A549 (cell line): ENCODE results near the gene GSS.

Experiments
- CBX8 ChIP-seq: fragments of 200-600 bp; sonication (generic); IDR thresholded peaks from 2 replicates; pipeline ENCODE4 v1.6.1; 2016
- CEBPB ChIP-seq, 2 experiments: fragments of >200 bp in 1 of 2; sonication (Bioruptor Twin) in 1 of 2; formaldehyde crosslinking in 1 of 2; IDR thresholded peaks; 2 replicates each; pipeline ENCODE4 v1.6.1; 2012 to 2016
- JUN ChIP-seq, 2 experiments: fragments of >200 bp; sonication (Bioruptor Twin); formaldehyde crosslinking; IDR thresholded peaks; 2 replicates in 1 of 2; 3 replicates in 1 of 2; pipeline ENCODE4 v1.6.1; 2016 to 2017
- MAFK ChIP-seq: fragments of 450-650 bp; IDR thresholded peaks from 2 replicates; pipeline ENCODE4 v1.6.1; 2014; ENCODE audit not compliant: partially characterized antibody
- POLR2A ChIP-seq: IDR thresholded peaks from 2 replicates; pipeline ENCODE4 v1.6.1; 2012; ENCODE audit warnings: mild to moderate bottlenecking, low read length
- RFX5 ChIP-seq: fragments of 450-650 bp; IDR thresholded peaks from 2 replicates; pipeline ENCODE4 v1.7.1; 2014; ENCODE audit warnings: antibody characterized with exemption, mild to moderate bottlenecking, moderate library complexity
- TF ChIP-seq, protein P1 (sequence below): fragments of >200 bp; sonication (Bioruptor Twin); formaldehyde crosslinking; IDR thresholded peaks from 3 replicates; pipeline ENCODE4 v1.5.1; 2016
- TF ChIP-seq, protein P2 (sequence below): fragments of 150-350 bp; IDR thresholded peaks from 2 replicates; pipeline ENCODE4 v1.6.1; 2014; ENCODE audit warnings: low read depth, mild to moderate bottlenecking, low read length

DNA sequence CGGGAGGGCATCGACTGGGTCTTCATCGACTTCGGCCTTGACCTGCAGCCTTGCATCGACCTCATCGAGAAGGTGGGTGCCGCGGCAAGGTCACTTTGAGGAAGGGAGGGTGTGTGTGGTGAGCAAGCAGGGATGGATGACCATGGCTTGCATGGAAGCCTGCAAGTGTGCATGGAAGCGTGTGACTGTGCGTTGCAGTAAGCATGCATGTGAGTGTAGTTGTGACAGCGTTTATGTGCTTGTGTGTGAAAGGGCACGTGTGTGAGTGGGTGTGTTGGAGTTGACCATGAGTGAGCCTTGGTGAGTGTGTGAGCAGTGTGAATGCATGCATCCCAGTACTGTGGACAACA is 32.6 kb upstream of the GSS start:
- TF ChIP-seq POLR2A, result no peak
- TF ChIP-seq, protein P1, sequence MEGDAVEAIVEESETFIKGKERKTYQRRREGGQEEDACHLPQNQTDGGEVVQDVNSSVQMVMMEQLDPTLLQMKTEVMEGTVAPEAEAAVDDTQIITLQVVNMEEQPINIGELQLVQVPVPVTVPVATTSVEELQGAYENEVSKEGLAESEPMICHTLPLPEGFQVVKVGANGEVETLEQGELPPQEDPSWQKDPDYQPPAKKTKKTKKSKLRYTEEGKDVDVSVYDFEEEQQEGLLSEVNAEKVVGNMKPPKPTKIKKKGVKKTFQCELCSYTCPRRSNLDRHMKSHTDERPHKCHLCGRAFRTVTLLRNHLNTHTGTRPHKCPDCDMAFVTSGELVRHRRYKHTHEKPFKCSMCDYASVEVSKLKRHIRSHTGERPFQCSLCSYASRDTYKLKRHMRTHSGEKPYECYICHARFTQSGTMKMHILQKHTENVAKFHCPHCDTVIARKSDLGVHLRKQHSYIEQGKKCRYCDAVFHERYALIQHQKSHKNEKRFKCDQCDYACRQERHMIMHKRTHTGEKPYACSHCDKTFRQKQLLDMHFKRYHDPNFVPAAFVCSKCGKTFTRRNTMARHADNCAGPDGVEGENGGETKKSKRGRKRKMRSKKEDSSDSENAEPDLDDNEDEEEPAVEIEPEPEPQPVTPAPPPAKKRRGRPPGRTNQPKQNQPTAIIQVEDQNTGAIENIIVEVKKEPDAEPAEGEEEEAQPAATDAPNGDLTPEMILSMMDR, result no peak
- TF ChIP-seq MAFK, result no peak
- no peak for TF ChIP-seq CBX8
- TF ChIP-seq, protein P2, sequence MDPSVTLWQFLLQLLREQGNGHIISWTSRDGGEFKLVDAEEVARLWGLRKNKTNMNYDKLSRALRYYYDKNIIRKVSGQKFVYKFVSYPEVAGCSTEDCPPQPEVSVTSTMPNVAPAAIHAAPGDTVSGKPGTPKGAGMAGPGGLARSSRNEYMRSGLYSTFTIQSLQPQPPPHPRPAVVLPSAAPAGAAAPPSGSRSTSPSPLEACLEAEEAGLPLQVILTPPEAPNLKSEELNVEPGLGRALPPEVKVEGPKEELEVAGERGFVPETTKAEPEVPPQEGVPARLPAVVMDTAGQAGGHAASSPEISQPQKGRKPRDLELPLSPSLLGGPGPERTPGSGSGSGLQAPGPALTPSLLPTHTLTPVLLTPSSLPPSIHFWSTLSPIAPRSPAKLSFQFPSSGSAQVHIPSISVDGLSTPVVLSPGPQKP, result no peak
- TF ChIP-seq CEBPB (IDR thresholded peaks at IDR 0.05), result no peak
- TF ChIP-seq JUN (IDR thresholded peaks at IDR 0.05), result no peak
- no peak for TF ChIP-seq RFX5
